H1 (cell line): Measurements from ENCODE around the gene RBM44.

Experiments
- EGR1 ChIP-seq: IDR thresholded peaks from 2 replicates; pipeline ENCODE4 v1.6.1; 2011; ENCODE audit warnings: low read depth, low read length, borderline replicate concordance
- RAD21 ChIP-seq, 2 experiments: IDR thresholded peaks in 1 of 2; conservative IDR thresholded peaks in 1 of 2; 2 replicates each; pipeline ENCODE4 v1.6.1; 2011; ENCODE audit warnings: low read depth in 2 of 2, low read length in 2 of 2, improper control_type of control experiment in 1 of 2, inconsistent platforms in 1 of 2, mild to moderate bottlenecking in 1 of 2, moderate library complexity in 1 of 2
- SRF ChIP-seq: IDR thresholded peaks from 2 replicates; pipeline ENCODE4 v1.6.1; 2011; ENCODE audit warnings: mild to moderate bottlenecking, low read depth, low read length, moderate library complexity

GRCh38 chr2:237870754-237871651 lies 72.4 kb downstream of the RBM44 start:
- no peak for TF ChIP-seq RAD21 (IDR thresholded peaks at IDR 0.05 in 1 of 2, conservative IDR thresholded peaks at IDR 0.05 in 1 of 2; ENCODE audit: low read depth in 2 of 2, low read length in 2 of 2)
- TF ChIP-seq EGR1 = no peak
- TF ChIP-seq SRF = no peak
